Lower leg skin (tissue), 4 donors: ENCODE data around the gene GPSM1. TPM values are rescaled to one million over a fixed set of nuclear protein-coding genes. Genes with fewer than 3 reads are reported as not detected.
"Not testable (repeated sequence)": the region's sequence is repeated elsewhere in the genome, so short reads cannot be mapped to it uniquely, and the experiment has no call there.

ENCODE experiments used
- DNase-seq, 2 donors: peaks; one replicate each; pipeline ENCODE4 v3.0.0-alpha.2; 2019; ENCODE audit warnings: low spot score in 2 of 2
- H3K4me3 ChIP-seq: fragments of 200-600 bp; sonication (generic); 2 replicates; pipeline ENCODE4 v1.5.1; 2017; ENCODE audit warnings: mild to moderate bottlenecking, low read depth; ENCODE audit not compliant: poor library complexity, severe bottlenecking
- POLR2A ChIP-seq, 2 donors: fragments of 450-650 bp; IDR thresholded peaks; one replicate each; pipeline ENCODE4 v1.6.1; 2016 to 2017; ENCODE audit warnings: antibody characterized with exemption in 2 of 2, mild to moderate bottlenecking in 1 of 2, moderate library complexity in 1 of 2
- WGBS, 2 donors: methylation state at CpG; one replicate each; pipeline ENCODE4 v1.1.5; 2018; 5-methylcytosine and 5-hydroxymethylcytosine counted together
- intact Hi-C: fragments of 100-400 bp; cut with DNase I; formaldehyde crosslinking; loops from one replicate; pipeline ENCODE4 v1.15.0; 2023; ENCODE audit warnings: low total_unique reads
- total RNA-seq, 4 donors: library from RNA; depleted of rRNA; stranded (reverse); fragments of >200 nt; gene quantifications; one replicate each; pipeline ENCODE4 v1.1.0, GENCODE V29; 2016
- TF ChIP-seq, protein P1 (sequence below), 3 donors: fragments of 450-650 bp; IDR thresholded peaks; one replicate each; pipeline ENCODE4 v1.5.1; 2016; ENCODE audit warnings: antibody characterized with exemption in 3 of 3, mild to moderate bottlenecking in 3 of 3, moderate library complexity in 2 of 3

The GPSM1 gene
- total RNA-seq, 4 donors from 2014 or later, result 21.0 to 37.1 (median 28.1) TPM

DNA sequence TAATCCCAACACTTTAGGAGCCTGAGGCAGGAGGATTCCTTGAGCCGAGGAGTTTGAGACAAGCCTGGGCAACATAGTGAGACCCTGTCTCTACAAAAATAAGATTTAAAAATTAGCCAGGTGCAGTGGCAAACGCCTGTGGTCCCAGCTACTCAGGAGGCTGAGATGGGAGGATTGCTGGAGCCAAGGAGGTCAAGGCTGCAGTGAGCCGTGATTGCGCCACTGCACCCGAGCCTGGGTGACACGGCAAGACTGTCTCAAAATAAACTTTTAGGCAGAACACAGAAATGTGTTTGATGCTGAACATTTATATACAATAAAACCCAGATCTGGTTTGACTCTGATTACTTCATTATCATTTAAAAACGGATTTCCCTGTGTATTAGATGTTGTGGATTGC is 78.1 kb downstream of the GPSM1 start:
- H3K4me3 ChIP-seq, result no peak overlapping the region
- intact Hi-C loops, result no loop called here
- DNase-seq, result no peak
- TF ChIP-seq, protein P1, sequence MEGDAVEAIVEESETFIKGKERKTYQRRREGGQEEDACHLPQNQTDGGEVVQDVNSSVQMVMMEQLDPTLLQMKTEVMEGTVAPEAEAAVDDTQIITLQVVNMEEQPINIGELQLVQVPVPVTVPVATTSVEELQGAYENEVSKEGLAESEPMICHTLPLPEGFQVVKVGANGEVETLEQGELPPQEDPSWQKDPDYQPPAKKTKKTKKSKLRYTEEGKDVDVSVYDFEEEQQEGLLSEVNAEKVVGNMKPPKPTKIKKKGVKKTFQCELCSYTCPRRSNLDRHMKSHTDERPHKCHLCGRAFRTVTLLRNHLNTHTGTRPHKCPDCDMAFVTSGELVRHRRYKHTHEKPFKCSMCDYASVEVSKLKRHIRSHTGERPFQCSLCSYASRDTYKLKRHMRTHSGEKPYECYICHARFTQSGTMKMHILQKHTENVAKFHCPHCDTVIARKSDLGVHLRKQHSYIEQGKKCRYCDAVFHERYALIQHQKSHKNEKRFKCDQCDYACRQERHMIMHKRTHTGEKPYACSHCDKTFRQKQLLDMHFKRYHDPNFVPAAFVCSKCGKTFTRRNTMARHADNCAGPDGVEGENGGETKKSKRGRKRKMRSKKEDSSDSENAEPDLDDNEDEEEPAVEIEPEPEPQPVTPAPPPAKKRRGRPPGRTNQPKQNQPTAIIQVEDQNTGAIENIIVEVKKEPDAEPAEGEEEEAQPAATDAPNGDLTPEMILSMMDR (IDR thresholded peaks at IDR 0.05), result no peak
- TF ChIP-seq POLR2A (IDR thresholded peaks at IDR 0.05), result no peak
- 63 to 67% methylated on average over 7 of the region's 7 CpGs for WGBS, 2 donors

DNA sequence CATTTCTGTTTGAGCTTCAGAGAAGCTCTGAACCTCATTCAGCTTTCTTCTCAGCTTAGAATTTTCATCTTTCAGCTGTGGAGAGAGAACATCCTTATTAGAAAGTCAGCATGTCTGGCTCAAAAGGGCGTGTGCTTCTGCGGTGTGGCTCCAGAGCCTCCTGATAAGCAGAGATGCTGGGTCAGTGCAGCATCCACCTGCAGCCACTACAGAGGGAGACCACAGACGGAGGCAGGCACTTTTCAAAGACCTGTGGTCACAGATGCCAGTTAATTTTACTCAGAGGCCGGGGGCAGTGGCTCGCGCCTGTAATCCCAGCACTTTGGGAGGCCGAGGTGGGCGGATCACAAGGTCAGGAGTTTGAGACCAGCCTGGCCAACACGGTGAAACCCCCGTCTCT is 78.6 kb downstream of the GPSM1 start:
- WGBS, 2 donors, result 84 to 85% methylated on average over 10 of the region's 10 CpGs
- intact Hi-C loops, H3K4me3 ChIP-seq, DNase-seq: not testable (repeated sequence)

DNA sequence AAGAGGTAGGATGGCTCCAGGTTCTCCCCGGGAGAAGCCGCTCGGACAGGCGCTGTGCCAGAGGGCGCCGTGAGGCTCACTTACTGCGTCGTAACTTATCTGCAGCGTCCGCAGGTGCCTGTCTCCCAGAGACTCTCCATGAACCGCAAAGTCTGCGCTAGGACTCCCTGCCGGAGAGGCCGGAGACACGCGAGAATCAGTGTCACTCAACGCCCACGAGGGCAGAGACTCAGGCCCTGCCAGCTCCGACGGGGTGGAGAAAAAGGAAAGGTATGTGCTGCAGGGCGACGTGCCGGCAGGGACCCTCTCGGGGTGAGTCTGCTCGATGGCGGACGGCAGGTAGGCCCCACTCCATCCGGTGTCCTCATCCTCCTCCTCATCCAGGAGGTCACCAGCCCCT is 79.7 kb downstream of the GPSM1 start:
- intact Hi-C loops, DNase-seq, H3K4me3 ChIP-seq: not testable (repeated sequence)
- 88 to 93% methylated on average over 19 to 28 of the region's 28 CpGs for WGBS, 2 donors

DNA sequence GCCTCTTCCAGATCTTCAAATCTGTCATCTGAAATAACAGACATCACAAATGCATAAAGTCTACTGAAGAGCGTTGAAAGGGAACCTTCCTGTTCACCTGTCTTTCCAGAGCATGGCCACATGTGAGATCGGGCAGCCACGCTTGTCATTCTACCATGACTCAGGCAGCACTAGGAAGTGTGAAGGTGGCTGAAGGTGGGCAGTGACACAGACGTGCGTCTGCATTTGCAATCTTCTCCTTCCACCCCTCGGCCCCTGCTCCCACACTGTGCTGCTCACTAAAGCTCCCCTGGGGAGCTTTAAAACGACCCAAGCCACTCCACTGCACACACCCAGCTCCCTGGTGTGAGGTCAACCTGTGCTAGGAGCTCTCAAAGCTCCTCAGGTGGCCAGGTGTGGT is 80.6 kb downstream of the GPSM1 start:
- H3K4me3 ChIP-seq, result no peak overlapping the region
- intact Hi-C loops, result no loop called here
- 83 to 91% methylated on average over 7 of the region's 7 CpGs for WGBS, 2 donors
- TF ChIP-seq, protein P1 (IDR thresholded peaks at IDR 0.05), result no peak
- TF ChIP-seq POLR2A (IDR thresholded peaks at IDR 0.05), result no peak
- DNase-seq, result no peak

Other genes with a start within 250 kb of the GPSM1 start
- gene NACC2, start 232.2 kb upstream of the GPSM1 start, total RNA-seq, result 10 to 100 TPM in 3 of 4 donors, 1 to 10 TPM in 1; 9.1 to 17.3 (median 13.4) TPM
- gene TMEM250, start 208.7 kb upstream of the GPSM1 start, total RNA-seq, result 10 to 100 TPM; 52.3 to 62.9 (median 55.1) TPM
- gene LHX3, start 122.4 kb upstream of the GPSM1 start, total RNA-seq, result under 1 TPM in 1 of 4 donors, not detected in 3; 0.42 TPM
- gene QSOX2, start 81.7 kb upstream of the GPSM1 start, total RNA-seq, result 10 to 100 TPM in 2 of 4 donors, 1 to 10 TPM in 2; 8.7 to 13.0 (median 11.1) TPM
- gene CCDC187, start 23.4 kb upstream of the GPSM1 start, total RNA-seq, result 1 to 10 TPM in 1 of 4 donors, not detected in 3; 1.1 TPM
- gene DNLZ, start 36.2 kb downstream of the GPSM1 start, total RNA-seq, result 10 to 100 TPM; 30.9 to 64.6 (median 44.1) TPM
- 1 to 10 TPM; 2.4 to 4.2 (median 3.2) TPM for gene CARD9, start 46.1 kb downstream of the GPSM1 start, total RNA-seq
- 1 to 10 TPM; 5.9 to 9.9 (median 9.6) TPM for gene SNAPC4, start 72.6 kb downstream of the GPSM1 start, total RNA-seq
- gene ENTR1, start 83.1 kb downstream of the GPSM1 start, total RNA-seq, result 10 to 100 TPM; 29.8 to 46.2 (median 36.6) TPM
- gene PMPCA, start 83.1 kb downstream of the GPSM1 start, total RNA-seq, result 10 to 100 TPM; 35.9 to 59.6 (median 38.1) TPM
- gene INPP5E, start 112.3 kb downstream of the GPSM1 start, total RNA-seq, result 10 to 100 TPM in 3 of 4 donors, 1 to 10 TPM in 1; 10.0 to 17.8 (median 12.1) TPM
- 10 to 100 TPM; 58.4 to 77.8 (median 58.5) TPM for gene SEC16A, start 155.5 kb downstream of the GPSM1 start, total RNA-seq
- 10 to 100 TPM; 79.7 to 95.3 (median 82.8) TPM for gene NOTCH1, start 218.5 kb downstream of the GPSM1 start, total RNA-seq